Kidney capillary endothelial cell (primary cell): ENCODE results near the gene SELE.
A peak's percentile ranks its signal among the peaks of the same experiment; 100 is the strongest.

Experiments used
- DNase-seq: peaks from one replicate; pipeline ENCODE4 v3.0.0-alpha.2; 2018; ENCODE audit warnings: low spot score

Gene SELE

DNA sequence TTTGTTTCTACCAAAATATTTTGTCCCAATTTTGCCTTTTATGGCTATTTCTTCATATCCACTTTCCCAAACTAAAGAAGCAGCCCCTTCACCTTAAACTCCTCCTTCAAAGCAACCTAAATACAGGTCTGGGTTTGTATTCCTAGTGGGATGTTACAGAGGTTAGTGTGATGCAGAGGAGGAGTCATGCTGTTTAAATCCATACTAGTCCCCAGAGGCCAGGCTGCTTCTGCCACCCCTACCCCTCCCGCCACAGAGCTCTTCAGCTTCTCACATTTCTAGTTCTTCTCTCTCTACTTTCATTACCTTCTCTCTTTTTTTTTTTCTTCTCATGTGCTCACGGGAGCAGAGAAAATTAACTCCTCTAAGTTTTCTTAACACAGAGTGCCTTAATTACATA lies 51.8 kb downstream of the SELE start:
- DNase-seq, result no peak

DNA sequence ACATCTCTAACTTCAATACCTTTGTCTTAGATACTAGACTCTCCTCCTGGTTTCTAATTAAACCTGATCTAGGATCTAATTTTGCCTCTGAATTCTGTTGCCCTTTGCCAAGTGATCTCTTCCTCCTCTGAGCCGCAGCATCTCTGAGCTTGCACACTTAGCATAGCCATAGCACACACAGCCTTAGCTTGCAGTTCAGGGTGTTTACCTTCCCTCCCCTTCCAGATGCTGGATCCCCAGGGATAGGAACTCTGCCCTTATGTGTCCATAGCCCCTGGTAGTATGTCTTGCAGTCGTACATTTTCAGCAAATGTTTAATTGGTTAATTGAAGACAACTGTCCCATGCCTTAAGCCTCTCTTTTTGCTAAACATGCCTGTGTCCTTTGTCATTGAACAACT lies 52.7 kb downstream of the SELE start:
- no peak for DNase-seq

DNA sequence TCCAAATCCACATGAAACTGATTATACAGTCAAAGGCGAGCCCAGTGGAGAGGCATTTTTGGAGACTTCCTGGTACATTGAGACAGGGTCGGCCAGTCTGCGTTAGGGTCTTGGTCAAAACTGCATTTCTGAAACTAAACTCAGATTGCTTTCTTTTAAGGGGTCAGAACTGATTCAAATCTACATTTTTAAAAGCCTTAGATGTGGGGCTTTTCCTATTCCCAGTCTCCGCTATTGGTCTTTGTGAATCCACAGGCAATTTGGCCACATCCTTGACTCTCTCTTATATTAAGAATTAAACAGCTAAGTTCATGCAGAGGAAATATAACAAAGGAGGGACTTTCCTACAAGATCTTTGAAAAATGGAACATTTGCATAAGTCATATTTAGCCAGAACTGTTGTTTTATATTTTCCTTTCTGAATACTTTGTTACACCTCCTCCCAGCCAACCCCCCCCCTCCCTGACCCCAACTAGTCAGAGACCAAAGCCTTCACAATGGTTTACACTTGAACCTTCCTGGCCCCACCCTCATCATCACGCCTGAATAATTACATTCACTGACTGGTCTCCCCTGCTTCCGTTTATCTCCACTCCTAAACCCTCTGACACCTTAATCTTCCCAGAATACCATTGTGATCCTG lies 53.4 kb downstream of the SELE start:
- DNase-seq, result no peak

DNA sequence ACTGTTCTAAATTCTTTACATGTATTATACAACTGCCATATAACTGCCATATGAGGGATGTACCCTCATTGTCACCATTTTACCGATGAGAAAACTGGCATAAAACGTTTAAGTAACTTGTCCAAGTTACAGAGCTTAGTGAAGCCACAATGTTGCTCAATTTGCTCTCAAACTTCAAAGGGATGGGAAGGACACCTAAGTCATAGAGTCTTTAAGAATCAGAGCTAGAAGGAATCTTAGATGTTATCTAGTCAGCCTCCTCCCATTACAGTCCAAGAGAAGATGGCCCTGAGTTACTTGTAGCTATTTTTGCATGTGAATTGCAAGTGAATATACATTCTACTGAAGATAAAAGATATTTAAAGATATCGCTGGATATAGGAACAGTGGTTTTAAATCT lies 54.2 kb downstream of the SELE start:
- no peak for DNase-seq

- DNase-seq, result peak; percentile 65
Observed at GRCh38 chr1:169676001-169676400, 57.9 kb downstream of the SELE start.
